Breast epithelium (tissue), 4 donors: ENCODE measurements around the gene UBA3. TPM values are rescaled to one million over a fixed set of nuclear protein-coding genes. Genes with fewer than 3 reads are reported as not detected.
A peak's percentile ranks its signal among the peaks of the same experiment; 100 is the strongest.

ENCODE experiments used
- DNase-seq, 2 donors: peaks; one replicate each; pipeline ENCODE4 v3.0.0-alpha.2; 2019; ENCODE audit warnings: low spot score in 2 of 2
- H3K27ac ChIP-seq, 2 donors: fragments of 200-600 bp; sonication (generic) in 1 of 2; one replicate each; pipeline ENCODE4 v1.5.1; 2016 to 2019; ENCODE audit warnings: mild to moderate bottlenecking in 1 of 2
- H3K27me3 ChIP-seq, 2 donors: fragments of 200-600 bp; sonication (generic) in 1 of 2; one replicate each; pipeline versions ENCODE4 v1.5.1 to v1.6.0; 2017 to 2019; ENCODE audit warnings: control low read depth in 1 of 2, mild to moderate bottlenecking in 1 of 2
- H3K36me3 ChIP-seq: fragments of 200-600 bp; one replicate; pipeline ENCODE4 v1.5.1; 2019
- H3K4me1 ChIP-seq, 2 donors: fragments of 200-600 bp; sonication (generic); one replicate each; pipeline ENCODE4 v1.5.1; 2016 to 2019; ENCODE audit warnings: control low read depth in 1 of 2
- H3K4me3 ChIP-seq, 3 donors: fragments of 200-600 bp; sonication (generic); 1 replicate in 2 of 3; 2 replicates in 1 of 3; pipeline ENCODE4 v1.5.1; 2016 to 2019; ENCODE audit warnings: mild to moderate bottlenecking in 3 of 3, moderate library complexity in 2 of 3
- H3K9me3 ChIP-seq, 2 donors: fragments of 200-600 bp; sonication (generic) in 1 of 2; one replicate each; pipeline ENCODE4 v1.5.1; 2016 to 2019; ENCODE audit warnings: control low read depth in 1 of 2
- CTCF ChIP-seq, 3 donors: fragments of 450-650 bp; IDR thresholded peaks; one replicate each; pipeline ENCODE4 v1.5.1; 2016 to 2017; ENCODE audit warnings: antibody characterized with exemption in 3 of 3, mild to moderate bottlenecking in 3 of 3, moderate library complexity in 3 of 3
- POLR2A ChIP-seq: fragments of 450-650 bp; IDR thresholded peaks from one replicate; pipeline ENCODE4 v1.6.1; 2016; ENCODE audit warnings: antibody characterized with exemption, mild to moderate bottlenecking, moderate library complexity
- POLR2AphosphoS5 ChIP-seq, 3 donors: sonication (generic); formaldehyde crosslinking; IDR thresholded peaks; one replicate each; pipeline ENCODE4 v1.6.1; 2017; ENCODE audit warnings: antibody characterized with exemption in 3 of 3
- intact Hi-C: fragments of 100-400 bp; cut with DNase I; formaldehyde crosslinking; loops from one replicate; pipeline ENCODE4 v1.15.1; 2023; ENCODE audit warnings: low total_unique reads
- total RNA-seq, 3 donors: library from RNA; depleted of rRNA; stranded (reverse); fragments of >200 nt; gene quantifications; one replicate each; pipeline ENCODE4 v1.1.0, GENCODE V29; 2016

UBA3 gene
- total RNA-seq, 3 donors from 2014 or later, result 49.4 to 88.4 (median 69.2) TPM

- Histone ChIP-seq H3K9me3 (no peaks in the 10 kb centered on the region), H3K4me1 (no peaks in the 10 kb centered on the region), H3K4me3 (no peak overlapping the region), H3K36me3 (peaks cover 5% of the 10 kb centered on the region), H3K27me3 (no peaks in the 10 kb centered on the region), H3K27ac (no peak overlapping the region)
- DNase-seq, result no peak
- intact Hi-C loops, result no loop called here
- TF ChIP-seq POLR2AphosphoS5 (IDR thresholded peaks at IDR 0.05) (no peak), CTCF (IDR thresholded peaks at IDR 0.05) (no peak), POLR2A (no peak)
Measured at GRCh38 chr3:69059688-69060087, 20.5 kb downstream of the UBA3 start.

- intact Hi-C loops, result no loop called here
- Histone ChIP-seq H3K36me3 (peaks cover 5% of the 10 kb centered on the region), H3K27ac (no peak overlapping the region)
Measured at GRCh38 chr3:69058947-69059224, 21.3 kb downstream of the UBA3 start.

GRCh38 chr3:69058180-69058946 lies 21.8 kb downstream of the UBA3 start:
- DNase-seq, result no peak
- H3K9me3 ChIP-seq, result no peaks in the 10 kb centered on the region
- TF ChIP-seq POLR2AphosphoS5 (IDR thresholded peaks at IDR 0.05), result no peak
- no peak for TF ChIP-seq CTCF (IDR thresholded peaks at IDR 0.05)
- TF ChIP-seq POLR2A, result no peak
- no peaks in the 10 kb centered on the region for H3K4me1 ChIP-seq
- no peak overlapping the region for H3K4me3 ChIP-seq
- no peak overlapping the region for H3K27ac ChIP-seq
- H3K36me3 ChIP-seq, result peaks cover 5% of the 10 kb centered on the region
- no peaks in the 10 kb centered on the region for H3K27me3 ChIP-seq
- intact Hi-C loops, result no loop called here

More at GRCh38 chr3:69058947-69059224, 21.3 kb downstream of the UBA3 start:
- H3K4me1 ChIP-seq, result no peaks in the 10 kb centered on the region
- no peaks in the 10 kb centered on the region for H3K27me3 ChIP-seq
- TF ChIP-seq POLR2A, result no peak
- TF ChIP-seq CTCF (IDR thresholded peaks at IDR 0.05), result no peak
- TF ChIP-seq POLR2AphosphoS5 (IDR thresholded peaks at IDR 0.05), result no peak
- DNase-seq, result no peak
- no peaks in the 10 kb centered on the region for H3K9me3 ChIP-seq
- no peak overlapping the region for H3K4me3 ChIP-seq

- no peaks in the 10 kb centered on the region for H3K9me3 ChIP-seq
- H3K4me1 ChIP-seq, result peaks cover 0 to 20% of the 10 kb centered on the region in 2 donors
- H3K36me3 ChIP-seq, result peaks cover 6% of the 10 kb centered on the region
- peak overlapping the region; percentile 99 for H3K27ac ChIP-seq
- intact Hi-C loops, result no loop called here
- H3K27me3 ChIP-seq, result no peaks in the 10 kb centered on the region
- TF ChIP-seq POLR2AphosphoS5 (IDR thresholded peaks at IDR 0.05) (peak in 1 of 3 donors; percentile 54), CTCF (IDR thresholded peaks at IDR 0.05) (no peak)
- H3K4me3 ChIP-seq, result peak overlapping the region; percentile 84 to 92 (median 86)
- no peak for DNase-seq
Measured at GRCh38 chr3:69052472-69052898, 27.7 kb downstream of the UBA3 start.

GRCh38 chr3:69051756-69052471 lies 28.3 kb downstream of the UBA3 start, which contains the start of gene TMF1:
TSS of gene TMF1 (minus strand) at chr3:69052333. CDS start at chr3:69052086, 247 bp downstream.
- Histone ChIP-seq H3K9me3 (no peaks in the 10 kb centered on the region), H3K27ac (peak within 1 kb of the TSS; percentile 99), H3K4me3 (peak within 1 kb of the TSS; percentile 84 to 92 (median 86)), H3K27me3 (no peaks in the 10 kb centered on the region), H3K4me1 (peaks cover 0 to 23% of the 10 kb centered on the region in 2 donors), H3K36me3 (peaks cover 12% of the 10 kb centered on the region)
- TF ChIP-seq CTCF (IDR thresholded peaks at IDR 0.05), result no peak
- TF ChIP-seq POLR2AphosphoS5 (IDR thresholded peaks at IDR 0.05), result peak; percentile 76 to 96 (median 86)
- peak; percentile 83 for TF ChIP-seq POLR2A
- intact Hi-C loops, result no loop called here
- DNase-seq, result peak; percentile 97 to 98
